K562 (cell line): ENCODE results near the gene SNX25. TPM values are rescaled to one million over a fixed set of nuclear protein-coding genes. Genes with fewer than 3 reads are reported as not detected.

Experiments used
- ATAC-seq: fragments of 200-7000 bp; cut with Tn5 transposase; 3 replicates; pipeline ENCODE4 v1.9.1; 2020; ENCODE audit warnings: moderate library complexity
- BruUV-seq: library from RNA; stranded (reverse); fragments of 400-500 nt; replicated peaks from 2 replicates; lab custom pipeline; 2021; lab: Mats Ljungman, UMichigan
- CTCF ChIA-PET: fragments of 300-600 bp; formaldehyde crosslinking; extraction: SDS; loops from one replicate; lab custom pipeline; 2021; ENCODE audit warnings: low intra/inter-chr PET ratio; lab: Yijun Ruan, JAX
- POLR2A ChIA-PET: fragments of 300-600, 350-650 bp; sonication (Branson Sonifier 250); formaldehyde crosslinking; extraction: SDS; loops from one replicate; lab custom pipeline; 2021; ENCODE audit warnings: antibody characterized with exemption, inconsistent platforms; lab: Yijun Ruan, JAX
- DNase-seq, 4 experiments: peaks; one replicate each; pipeline versions ENCODE4 v3.0.0 to v3.0.0-alpha.2; 2011 to 2018; ENCODE audit warnings: low spot score in 3 of 4, mixed read lengths in 3 of 4; ENCODE audit errors: extremely low read depth in 1 of 4
- FAIRE-seq: peaks from 2 replicates; lab custom pipeline; 2011; peaks lifted over from hg19 to GRCh38; lab: Jason Lieb, UNC
- H2AFZ ChIP-seq: 2 replicates; pipeline ENCODE4 v1.6.0; 2011; ENCODE audit warnings: low read depth, low read length, control low read depth, inconsistent platforms
- H3K27ac ChIP-seq: fragments of 200-600 bp; 3 replicates; pipeline ENCODE4 v1.8.0; 2011; ENCODE audit warnings: low read depth, mild to moderate bottlenecking, control low read depth, inconsistent platforms, low read length, moderate library complexity, mixed read lengths; ENCODE audit errors: extremely low read depth
- H3K27me3 ChIP-seq, 2 experiments: fragments of 300-600 bp in 1 of 2; 2 replicates in 1 of 2; 3 replicates in 1 of 2; pipeline versions ENCODE4 v1.6.0 to v1.8.0; 2011; ENCODE audit warnings: inconsistent platforms in 2 of 2, low read length in 2 of 2, mild to moderate bottlenecking in 1 of 2, mixed read lengths in 1 of 2, moderate library complexity in 1 of 2; ENCODE audit not compliant: control insufficient read depth in 2 of 2, insufficient read depth in 2 of 2
- H3K36me3 ChIP-seq: fragments of 300-600 bp; 3 replicates; pipeline ENCODE4 v1.8.0; 2011; ENCODE audit warnings: mild to moderate bottlenecking, low read length, inconsistent platforms; ENCODE audit not compliant: control insufficient read depth, insufficient read depth
- H3K4me1 ChIP-seq, 2 experiments: fragments of 200-600 bp in 1 of 2; replicated peaks in 1 of 2; 2 replicates in 1 of 2; 3 replicates in 1 of 2; pipeline versions ENCODE4 v1.5.1 to v1.8.0; 2011; ENCODE audit warnings: inconsistent platforms in 2 of 2, low read length in 2 of 2, mild to moderate bottlenecking in 1 of 2, mixed read lengths in 1 of 2, moderate library complexity in 1 of 2; ENCODE audit not compliant: control insufficient read depth in 2 of 2, insufficient read depth in 2 of 2
- H3K4me2 ChIP-seq: 2 replicates; pipeline ENCODE4 v1.6.1; 2011; ENCODE audit warnings: low read length, control low read depth, inconsistent platforms, mixed read lengths; ENCODE audit not compliant: insufficient read depth
- H3K4me3 ChIP-seq: fragments of 200-600 bp; sonication (generic), shearing (Covaris generic); 2 replicates; pipeline ENCODE4 v1.5.1; 2016; ENCODE audit warnings: control low read depth, inconsistent platforms
- H3K79me2 ChIP-seq: fragments of 200-600 bp; 3 replicates; pipeline ENCODE4 v1.8.0; 2011; ENCODE audit warnings: low read length, inconsistent platforms; ENCODE audit not compliant: control insufficient read depth, insufficient read depth
- H3K9ac ChIP-seq, 2 experiments: 2 replicates each; pipeline versions ENCODE4 v1.6.0 to v1.6.1; 2011; ENCODE audit warnings: low read depth in 2 of 2, low read length in 2 of 2, control low read depth in 1 of 2, inconsistent platforms in 1 of 2, mild to moderate bottlenecking in 1 of 2, mixed read lengths in 1 of 2; ENCODE audit not compliant: insufficient read depth in 1 of 2
- H3K9me1 ChIP-seq: one replicate; pipeline ENCODE4 v1.6.0; 2011; ENCODE audit warnings: inconsistent platforms, mild to moderate bottlenecking, low read length, moderate library complexity; ENCODE audit not compliant: control insufficient read depth, insufficient read depth
- H3K9me3 ChIP-seq: replicated peaks from 2 replicates; pipeline ENCODE4 v1.5.1; 2011; ENCODE audit warnings: low read depth, low read length, inconsistent platforms; ENCODE audit not compliant: control insufficient read depth, insufficient read depth
- H4K20me1 ChIP-seq: replicated peaks from 2 replicates; pipeline ENCODE4 v1.6.1; 2011; ENCODE audit warnings: low read length, inconsistent platforms, mixed read lengths; ENCODE audit not compliant: control insufficient read depth, insufficient read depth
- CEBPB ChIP-seq: fragments of 450-650 bp; IDR thresholded peaks from 2 replicates; pipeline ENCODE4 v1.6.1; 2016; ENCODE audit warnings: missing genetic modification characterization, missing compliant biosample characterization
- ETS2 ChIP-seq: IDR thresholded peaks from 2 replicates; pipeline ENCODE4 v1.6.1; 2016; ENCODE audit warnings: borderline replicate concordance, missing genetic modification characterization, mild to moderate bottlenecking, moderate library complexity, missing compliant biosample characterization; ENCODE audit not compliant: poor library complexity, severe bottlenecking
- GATA2 ChIP-seq: sonication (generic); formaldehyde crosslinking; IDR thresholded peaks from 2 replicates; pipeline ENCODE4 v1.4.0; 2020; ENCODE audit warnings: mild to moderate bottlenecking, missing genetic modification reagents
- HNRNPLL ChIP-seq: fragments of 200-400 bp; formaldehyde crosslinking; IDR thresholded peaks from 2 replicates; pipeline ENCODE4 v1.6.1; 2017; ENCODE audit warnings: low read length, low read depth, mild to moderate bottlenecking; ENCODE audit not compliant: poor library complexity, severe bottlenecking
- ILF3 ChIP-seq: fragments of 450-650 bp; IDR thresholded peaks from 2 replicates; pipeline ENCODE4 v1.6.1; 2018; ENCODE audit warnings: antibody characterized with exemption, mild to moderate bottlenecking, moderate library complexity, borderline replicate concordance
- MAFK ChIP-seq: IDR thresholded peaks from 2 replicates; pipeline ENCODE4 v1.6.1; 2011; ENCODE audit warnings: low read length, improper control_type of control experiment
- RB1 ChIP-seq: fragments of 450-650 bp; IDR thresholded peaks from 2 replicates; pipeline ENCODE4 v1.6.1; 2017; ENCODE audit warnings: low read depth, mild to moderate bottlenecking
- SAFB2 ChIP-seq: fragments of 200-400 bp; formaldehyde crosslinking; IDR thresholded peaks from 2 replicates; pipeline ENCODE4 v1.6.1; 2018; ENCODE audit warnings: borderline replicate concordance, low read length, low read depth, moderate library complexity; ENCODE audit not compliant: severe bottlenecking
- SMAD1 ChIP-seq: fragments of 150-350 bp; IDR thresholded peaks from 2 replicates; pipeline ENCODE4 v1.6.1; 2014; ENCODE audit warnings: low read length, low read depth; ENCODE audit not compliant: partially characterized antibody
- TARDBP ChIP-seq: fragments of 450-650 bp; IDR thresholded peaks from 2 replicates; pipeline ENCODE4 v1.6.1; 2016
- ZNF12 ChIP-seq: sonication (generic); formaldehyde crosslinking; IDR thresholded peaks from 2 replicates; pipeline ENCODE4 v1.4.0; 2020; ENCODE audit warnings: mild to moderate bottlenecking, missing genetic modification reagents
- ZNF23 ChIP-seq: fragments of 250-450 bp; sonication (Bioruptor Pico); IDR thresholded peaks from 2 replicates; pipeline ENCODE4 v1.4.0; 2020; ENCODE audit warnings: mild to moderate bottlenecking
- ZNF3 ChIP-seq: fragments of 250-450 bp; sonication (Bioruptor Pico); IDR thresholded peaks from 2 replicates; pipeline ENCODE4 v1.5.0; 2021; ENCODE audit warnings: mild to moderate bottlenecking, moderate library complexity
- ZNF589 ChIP-seq: fragments of 200-800 bp; sonication (Bioruptor generic); IDR thresholded peaks from 2 replicates; pipeline ENCODE4 v1.6.1; 2016; ENCODE audit warnings: low read depth, missing genetic modification characterization, missing compliant biosample characterization
- ZNF778 ChIP-seq: fragments of 450-650 bp; formaldehyde crosslinking; IDR thresholded peaks from 2 replicates; pipeline ENCODE4 v1.4.0; 2020; ENCODE audit warnings: mild to moderate bottlenecking, moderate library complexity
- WGBS: fragments of 100-300 bp; shearing (Covaris generic); methylation state at CpG from one replicate; pipeline ENCODE4 v1.1.6; 2016; ENCODE audit warnings: low coverage, mixed read lengths; ENCODE audit not compliant: insufficient coverage; ENCODE audit errors: missing lambda C conversion rate; 5-methylcytosine and 5-hydroxymethylcytosine counted together
- in situ Hi-C: fragments of 300-500 bp; cut with MboI; formaldehyde crosslinking; loops from 4 replicates; pipeline ENCODE4 v1.15.0; 2018; ENCODE audit warnings: inconsistent platforms, mixed read lengths
- intact Hi-C: fragments of 100-400 bp; cut with micrococcal nuclease; formaldehyde crosslinking; loops from 2 replicates; pipeline ENCODE4 v1.14.2; 2022
- polyA plus RNA-seq, 8 experiments: library from polyadenylated mRNA; depleted of rRNA in 4 of 8; stranded (reverse) in 5 of 8; unstranded in 3 of 8; fragments of >200 nt; fragmentation: Nextera tagmentation in 2 of 8; fragmentation: Illumina TruSeq in 1 of 8; extraction: Ambion mirVana in 2 of 8; extraction: Trizol in 1 of 8; gene quantifications; 2 replicates each; pipeline versions ENCODE4 v1.2.1 to v1.2.3, GENCODE V29; 2011 to 2014; ENCODE audit warnings: inconsistent platforms in 1 of 8, missing spikeins in 1 of 8
- total RNA-seq, 7 experiments: library from RNA; depleted of rRNA in 6 of 7; stranded (reverse); fragments of >200 nt in 6 of 7; fragmentation: Illumina TruSeq in 2 of 7; extraction: Trizol in 2 of 7; gene quantifications; 2 replicates each; pipeline versions ENCODE4 v1.2.1 to v1.2.3, GENCODE V29; 2011 to 2021; ENCODE audit warnings: low replicate concordance in 1 of 7
- TF ChIP-seq, protein P1 (sequence below): fragments of 450-650 bp; IDR thresholded peaks from 2 replicates; pipeline ENCODE4 v1.6.1; 2017; ENCODE audit warnings: antibody characterized with exemption
- TF ChIP-seq, protein P2 (sequence below), 2 experiments: fragments of 450-650 bp in 1 of 2; sonication (generic) in 1 of 2; formaldehyde crosslinking; conservative IDR thresholded peaks; 2 replicates each; pipeline versions ENCODE4 v1.4.0 to v1.8.1; 2020 to 2022; ENCODE audit warnings: mild to moderate bottlenecking in 1 of 2, missing genetic modification reagents in 1 of 2
- TF ChIP-seq, protein P3 (sequence below): fragments of 450-650 bp; formaldehyde crosslinking; IDR thresholded peaks from 2 replicates; pipeline ENCODE4 v1.4.0; 2020; ENCODE audit warnings: mild to moderate bottlenecking, mixed read lengths

SNX25 gene
- total and polyA plus RNA-seq, 9 of the 15 experiments (the other 6 are each of a cell fraction or from before 2014, with no cell fraction given): 2.5 to 23.4 (median 13.3) TPM

DNA sequence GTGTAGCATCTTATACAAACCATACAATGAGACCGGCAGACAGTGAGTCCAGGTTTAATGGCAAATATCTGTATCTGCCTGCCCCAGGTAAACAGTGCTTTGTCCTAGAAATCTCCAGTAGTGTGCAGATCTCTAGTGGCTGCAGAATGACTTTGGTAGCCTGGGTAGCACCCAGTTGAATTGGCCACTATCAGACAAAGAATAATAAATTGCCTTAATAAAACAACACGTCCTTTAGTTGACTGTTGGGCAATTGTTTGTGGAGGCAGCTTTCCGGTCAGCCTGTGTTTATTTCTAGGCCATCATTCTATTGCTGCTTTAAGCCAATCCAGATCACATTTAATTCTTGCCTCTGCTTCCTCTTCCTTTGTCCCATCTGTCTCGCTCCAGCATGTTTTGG is 52.5 kb downstream of the SNX25 start (continued):
- TF ChIP-seq, protein P1, sequence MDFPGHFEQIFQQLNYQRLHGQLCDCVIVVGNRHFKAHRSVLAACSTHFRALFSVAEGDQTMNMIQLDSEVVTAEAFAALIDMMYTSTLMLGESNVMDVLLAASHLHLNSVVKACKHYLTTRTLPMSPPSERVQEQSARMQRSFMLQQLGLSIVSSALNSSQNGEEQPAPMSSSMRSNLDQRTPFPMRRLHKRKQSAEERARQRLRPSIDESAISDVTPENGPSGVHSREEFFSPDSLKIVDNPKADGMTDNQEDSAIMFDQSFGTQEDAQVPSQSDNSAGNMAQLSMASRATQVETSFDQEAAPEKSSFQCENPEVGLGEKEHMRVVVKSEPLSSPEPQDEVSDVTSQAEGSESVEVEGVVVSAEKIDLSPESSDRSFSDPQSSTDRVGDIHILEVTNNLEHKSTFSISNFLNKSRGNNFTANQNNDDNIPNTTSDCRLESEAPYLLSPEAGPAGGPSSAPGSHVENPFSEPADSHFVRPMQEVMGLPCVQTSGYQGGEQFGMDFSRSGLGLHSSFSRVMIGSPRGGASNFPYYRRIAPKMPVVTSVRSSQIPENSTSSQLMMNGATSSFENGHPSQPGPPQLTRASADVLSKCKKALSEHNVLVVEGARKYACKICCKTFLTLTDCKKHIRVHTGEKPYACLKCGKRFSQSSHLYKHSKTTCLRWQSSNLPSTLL: no peak
- TF ChIP-seq ILF3 (no peak), GATA2 (CRISPR knock-in tag) (no peak), ETS2 (tag) (no peak), ZNF589 (CRISPR knock-in tag) (no peak), SMAD1 (no peak), ZNF23 (no peak), TARDBP (no peak), ZNF3 (no peak)

DNA sequence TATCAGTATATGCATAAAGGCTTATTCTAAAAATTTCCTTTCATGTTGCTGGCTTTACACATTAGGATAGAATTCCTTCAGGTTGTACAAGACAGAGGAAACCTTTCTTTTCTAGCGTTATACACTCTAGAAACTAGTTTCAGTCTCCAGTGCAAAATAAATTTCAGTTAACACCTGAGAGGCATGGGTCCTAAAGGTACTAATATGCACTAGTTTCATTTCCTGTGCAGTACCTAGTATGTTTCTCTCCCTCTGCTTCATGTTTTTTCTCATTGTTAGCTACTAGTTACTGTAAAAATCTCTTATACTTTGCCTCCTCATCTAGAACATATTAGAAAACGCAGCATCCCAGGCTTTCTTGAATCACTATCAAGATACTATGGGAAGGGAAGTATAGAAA is 54.0 kb downstream of the SNX25 start:
- Histone ChIP-seq H2AFZ (no peak overlapping the region), H3K4me3 (no peak overlapping the region), H3K9me3 (no peaks in the 10 kb centered on the region), H3K79me2 (no peaks in the 10 kb centered on the region), H3K9me1 (no peaks in the 10 kb centered on the region), H3K27ac (no peak overlapping the region), H3K27me3 (no peaks in the 10 kb centered on the region), H3K36me3 (peaks cover 12% of the 10 kb centered on the region; the same call in 1 of the 3 replicates), H3K4me1 (peaks cover 0 to 7% of the 10 kb centered on the region in 2 experiments; a peak in 1 of 5 replicates), H3K4me2 (no peak overlapping the region), H3K9ac (no peak overlapping the region), H4K20me1 (no peaks in the 10 kb centered on the region)
- ChIA-PET POLR2A (no interaction called here), CTCF (no interaction called here)
- FAIRE-seq: no peak
- no TSS peak for BruUV-seq
- 38% methylated on average over 2 of the region's 2 CpGs for WGBS
- no peak for DNase-seq
- intact Hi-C loops: no loop called here
- in situ Hi-C loops: no loop called here
- ATAC-seq: no peak
- TF ChIP-seq HNRNPLL (no peak), MAFK (no peak), RB1 (no peak), ZNF12 (CRISPR knock-in tag) (no peak), CEBPB (no peak), SAFB2 (no peak), ZNF778 (no peak)
- TF ChIP-seq, protein P2, sequence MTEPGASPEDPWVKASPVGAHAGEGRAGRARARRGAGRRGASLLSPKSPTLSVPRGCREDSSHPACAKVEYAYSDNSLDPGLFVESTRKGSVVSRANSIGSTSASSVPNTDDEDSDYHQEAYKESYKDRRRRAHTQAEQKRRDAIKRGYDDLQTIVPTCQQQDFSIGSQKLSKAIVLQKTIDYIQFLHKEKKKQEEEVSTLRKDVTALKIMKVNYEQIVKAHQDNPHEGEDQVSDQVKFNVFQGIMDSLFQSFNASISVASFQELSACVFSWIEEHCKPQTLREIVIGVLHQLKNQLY (CRISPR knock-in tag; conservative IDR thresholded peaks at IDR 0.05): no peak
- TF ChIP-seq, protein P3, sequence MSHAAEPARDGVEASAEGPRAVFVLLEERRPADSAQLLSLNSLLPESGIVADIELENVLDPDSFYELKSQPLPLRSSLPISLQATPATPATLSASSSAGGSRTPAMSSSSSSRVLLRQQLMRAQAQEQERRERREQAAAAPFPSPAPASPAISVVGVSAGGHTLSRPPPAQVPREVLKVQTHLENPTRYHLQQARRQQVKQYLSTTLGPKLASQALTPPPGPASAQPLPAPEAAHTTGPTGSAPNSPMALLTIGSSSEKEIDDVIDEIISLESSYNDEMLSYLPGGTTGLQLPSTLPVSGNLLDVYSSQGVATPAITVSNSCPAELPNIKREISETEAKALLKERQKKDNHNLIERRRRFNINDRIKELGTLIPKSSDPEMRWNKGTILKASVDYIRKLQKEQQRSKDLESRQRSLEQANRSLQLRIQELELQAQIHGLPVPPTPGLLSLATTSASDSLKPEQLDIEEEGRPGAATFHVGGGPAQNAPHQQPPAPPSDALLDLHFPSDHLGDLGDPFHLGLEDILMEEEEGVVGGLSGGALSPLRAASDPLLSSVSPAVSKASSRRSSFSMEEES (CRISPR knock-in tag): no peak
